ENCODE measurements around the gene XPO6.
A peak's percentile ranks its signal among the peaks of the same experiment; 100 is the strongest.
"Not testable (repeated sequence)": the region's sequence is repeated elsewhere in the genome, so short reads cannot be mapped to it uniquely, and the experiment has no call there.

The XPO6 gene

DNA sequence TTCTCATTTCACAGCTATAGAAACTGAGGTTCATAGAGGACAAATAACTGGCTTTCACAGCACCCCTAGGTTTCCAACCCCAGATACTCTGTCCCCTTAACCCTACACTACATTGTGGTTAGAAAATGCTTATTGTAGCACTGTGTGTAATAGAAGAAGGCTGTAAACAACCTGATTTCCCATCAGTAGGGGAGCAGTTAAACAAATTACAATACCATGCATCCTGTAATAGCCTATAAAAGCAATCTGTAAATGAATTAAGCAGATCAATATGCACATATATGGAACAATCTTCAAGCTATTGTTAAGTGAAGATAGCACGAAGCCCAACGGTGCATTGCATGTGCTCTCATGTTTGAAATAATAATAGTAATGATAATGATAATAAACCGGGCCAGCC lies 39.2 kb upstream of the XPO6 start:
- no peak for DNase-seq (ENCODE audit: low read depth in 1 of 2, low spot score in 1 of 2)
- no peaks in the 10 kb centered on the region for H3K27me3 ChIP-seq (ENCODE audit: insufficient read depth, poor library complexity, severe bottlenecking)
- TF ChIP-seq, protein P1, sequence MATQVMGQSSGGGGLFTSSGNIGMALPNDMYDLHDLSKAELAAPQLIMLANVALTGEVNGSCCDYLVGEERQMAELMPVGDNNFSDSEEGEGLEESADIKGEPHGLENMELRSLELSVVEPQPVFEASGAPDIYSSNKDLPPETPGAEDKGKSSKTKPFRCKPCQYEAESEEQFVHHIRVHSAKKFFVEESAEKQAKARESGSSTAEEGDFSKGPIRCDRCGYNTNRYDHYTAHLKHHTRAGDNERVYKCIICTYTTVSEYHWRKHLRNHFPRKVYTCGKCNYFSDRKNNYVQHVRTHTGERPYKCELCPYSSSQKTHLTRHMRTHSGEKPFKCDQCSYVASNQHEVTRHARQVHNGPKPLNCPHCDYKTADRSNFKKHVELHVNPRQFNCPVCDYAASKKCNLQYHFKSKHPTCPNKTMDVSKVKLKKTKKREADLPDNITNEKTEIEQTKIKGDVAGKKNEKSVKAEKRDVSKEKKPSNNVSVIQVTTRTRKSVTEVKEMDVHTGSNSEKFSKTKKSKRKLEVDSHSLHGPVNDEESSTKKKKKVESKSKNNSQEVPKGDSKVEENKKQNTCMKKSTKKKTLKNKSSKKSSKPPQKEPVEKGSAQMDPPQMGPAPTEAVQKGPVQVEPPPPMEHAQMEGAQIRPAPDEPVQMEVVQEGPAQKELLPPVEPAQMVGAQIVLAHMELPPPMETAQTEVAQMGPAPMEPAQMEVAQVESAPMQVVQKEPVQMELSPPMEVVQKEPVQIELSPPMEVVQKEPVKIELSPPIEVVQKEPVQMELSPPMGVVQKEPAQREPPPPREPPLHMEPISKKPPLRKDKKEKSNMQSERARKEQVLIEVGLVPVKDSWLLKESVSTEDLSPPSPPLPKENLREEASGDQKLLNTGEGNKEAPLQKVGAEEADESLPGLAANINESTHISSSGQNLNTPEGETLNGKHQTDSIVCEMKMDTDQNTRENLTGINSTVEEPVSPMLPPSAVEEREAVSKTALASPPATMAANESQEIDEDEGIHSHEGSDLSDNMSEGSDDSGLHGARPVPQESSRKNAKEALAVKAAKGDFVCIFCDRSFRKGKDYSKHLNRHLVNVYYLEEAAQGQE (IDR thresholded peaks at IDR 0.05; ENCODE audit: insufficient replicate concordance, low read depth), result no peak
- TF ChIP-seq SPI1 (IDR thresholded peaks at IDR 0.05; ENCODE audit: borderline replicate concordance, low read depth) (no peak), POLR2AphosphoS5 (IDR thresholded peaks at IDR 0.05; ENCODE audit: low read depth) (no peak), GABPA (IDR thresholded peaks at IDR 0.05; ENCODE audit: low read depth) (no peak)
- TF ChIP-seq, protein P2, sequence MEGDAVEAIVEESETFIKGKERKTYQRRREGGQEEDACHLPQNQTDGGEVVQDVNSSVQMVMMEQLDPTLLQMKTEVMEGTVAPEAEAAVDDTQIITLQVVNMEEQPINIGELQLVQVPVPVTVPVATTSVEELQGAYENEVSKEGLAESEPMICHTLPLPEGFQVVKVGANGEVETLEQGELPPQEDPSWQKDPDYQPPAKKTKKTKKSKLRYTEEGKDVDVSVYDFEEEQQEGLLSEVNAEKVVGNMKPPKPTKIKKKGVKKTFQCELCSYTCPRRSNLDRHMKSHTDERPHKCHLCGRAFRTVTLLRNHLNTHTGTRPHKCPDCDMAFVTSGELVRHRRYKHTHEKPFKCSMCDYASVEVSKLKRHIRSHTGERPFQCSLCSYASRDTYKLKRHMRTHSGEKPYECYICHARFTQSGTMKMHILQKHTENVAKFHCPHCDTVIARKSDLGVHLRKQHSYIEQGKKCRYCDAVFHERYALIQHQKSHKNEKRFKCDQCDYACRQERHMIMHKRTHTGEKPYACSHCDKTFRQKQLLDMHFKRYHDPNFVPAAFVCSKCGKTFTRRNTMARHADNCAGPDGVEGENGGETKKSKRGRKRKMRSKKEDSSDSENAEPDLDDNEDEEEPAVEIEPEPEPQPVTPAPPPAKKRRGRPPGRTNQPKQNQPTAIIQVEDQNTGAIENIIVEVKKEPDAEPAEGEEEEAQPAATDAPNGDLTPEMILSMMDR (IDR thresholded peaks at IDR 0.05; ENCODE audit: insufficient read depth, low read length), result no peak
- no peak overlapping the region for H3K27ac ChIP-seq (replicated peaks)
- H3K4me3 ChIP-seq (replicated peaks; ENCODE audit: insufficient read depth, low read length), result no peak overlapping the region

DNA sequence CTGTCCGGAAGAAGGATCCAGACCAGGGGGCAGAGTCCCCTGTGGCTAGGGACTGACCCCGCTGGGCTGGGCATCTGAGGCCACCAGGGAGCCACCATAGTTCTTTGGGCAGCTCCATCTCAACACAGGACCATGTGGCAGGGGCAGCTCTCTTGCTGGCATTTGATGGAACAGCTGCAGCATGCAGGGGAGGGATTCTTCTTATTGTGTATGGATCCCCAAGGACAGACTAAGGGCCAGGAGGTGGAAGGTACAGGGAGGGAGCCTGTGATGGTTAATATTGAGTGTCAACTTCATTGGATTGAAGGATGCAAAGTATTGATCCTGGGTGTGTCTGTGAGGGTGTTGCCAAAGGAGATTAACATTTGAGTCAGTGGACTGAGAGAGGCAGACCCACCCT lies 37.7 kb upstream of the XPO6 start:
- not testable (repeated sequence) for DNase-seq (ENCODE audit: low read depth in 1 of 2, low spot score in 1 of 2); H3K27ac ChIP-seq (replicated peaks); H3K4me3 ChIP-seq (replicated peaks; ENCODE audit: insufficient read depth, low read length); H3K27me3 ChIP-seq (ENCODE audit: insufficient read depth, poor library complexity, severe bottlenecking)

DNA sequence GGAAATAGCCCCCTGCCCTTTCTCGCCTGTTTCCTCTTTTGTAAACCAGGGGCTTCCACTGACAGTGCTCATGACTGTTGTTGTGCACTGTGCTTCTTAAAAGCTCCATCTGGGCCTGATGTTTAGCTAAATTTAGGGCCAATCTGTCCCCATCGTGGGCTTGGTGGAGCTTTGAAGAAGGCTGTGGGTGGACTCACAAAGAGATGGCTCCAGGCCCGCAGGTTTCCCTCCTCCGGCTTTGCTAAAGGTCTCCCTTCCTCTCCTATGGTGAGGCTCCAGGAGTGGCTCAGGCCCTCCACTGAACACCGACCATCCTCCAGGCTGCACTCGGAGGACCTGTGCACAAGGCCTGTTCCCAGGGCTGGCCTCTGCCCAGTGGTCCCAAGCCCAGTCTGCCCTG lies 30.2 kb upstream of the XPO6 start:
- TF ChIP-seq, protein P1 (IDR thresholded peaks at IDR 0.05; ENCODE audit: insufficient replicate concordance, low read depth), result no peak
- TF ChIP-seq POLR2AphosphoS5 (IDR thresholded peaks at IDR 0.05; ENCODE audit: low read depth) (no peak), SPI1 (IDR thresholded peaks at IDR 0.05; ENCODE audit: borderline replicate concordance, low read depth) (no peak), GABPA (IDR thresholded peaks at IDR 0.05; ENCODE audit: low read depth) (no peak)
- TF ChIP-seq, protein P2 (IDR thresholded peaks at IDR 0.05; ENCODE audit: insufficient read depth, low read length), result no peak
- no peak overlapping the region for H3K4me3 ChIP-seq (replicated peaks; ENCODE audit: insufficient read depth, low read length)
- H3K27me3 ChIP-seq (ENCODE audit: insufficient read depth, poor library complexity, severe bottlenecking), result no peaks in the 10 kb centered on the region
- no peak overlapping the region for H3K27ac ChIP-seq (replicated peaks)
- no peak for DNase-seq (ENCODE audit: low read depth in 1 of 2, low spot score in 1 of 2)

DNA sequence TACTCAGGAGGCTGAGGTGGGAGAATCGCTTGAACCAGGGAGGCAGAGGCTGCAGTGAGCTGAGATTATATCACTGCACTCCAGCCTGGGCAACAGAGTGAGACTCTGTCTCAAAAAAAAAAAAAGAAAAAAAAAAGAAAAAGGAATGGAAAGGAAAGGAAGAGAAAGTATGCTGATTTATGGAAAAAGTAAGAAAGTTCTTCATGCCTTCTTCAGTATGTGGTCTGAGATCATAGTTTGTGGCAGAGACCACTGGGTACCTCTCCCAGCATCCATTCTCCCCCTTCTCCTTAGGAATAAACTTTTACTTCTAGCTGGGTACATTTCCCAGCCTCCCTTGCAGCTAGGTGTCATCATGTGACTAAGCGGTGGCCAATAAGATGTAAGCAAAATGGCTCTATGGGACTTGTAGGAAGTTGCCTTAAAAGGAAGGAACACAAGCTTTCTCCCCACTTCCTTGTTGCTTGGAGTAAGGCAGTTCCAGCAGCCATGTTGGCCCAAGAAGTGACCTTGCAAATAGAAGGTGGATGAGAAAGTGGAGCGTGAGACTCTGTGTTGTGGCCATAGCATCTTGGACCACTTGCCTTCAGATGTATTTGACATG lies 26.1 kb upstream of the XPO6 start:
- peak; percentile 16 to 51 for DNase-seq (ENCODE audit: low read depth in 1 of 2, low spot score in 1 of 2)
- TF ChIP-seq, protein P2 (IDR thresholded peaks at IDR 0.05; ENCODE audit: insufficient read depth, low read length), result no peak
- TF ChIP-seq SPI1 (IDR thresholded peaks at IDR 0.05; ENCODE audit: borderline replicate concordance, low read depth), result 0 out of 2 replicates have a peak, but pooled peaks have one; percentile 3
- Histone ChIP-seq H3K27me3 (ENCODE audit: insufficient read depth, poor library complexity, severe bottlenecking) (no peaks in the 10 kb centered on the region), H3K4me3 (replicated peaks; ENCODE audit: insufficient read depth, low read length) (no peak overlapping the region), H3K27ac (replicated peaks) (no peak overlapping the region)

Measured in HL-60 (cell line).